HL-60 (cell line): ENCODE results near the gene ADD1.

Experiments used
- DNase-seq, 2 experiments: peaks; one replicate each; pipeline ENCODE4 v3.0.0-alpha.2; 2010 to 2020; ENCODE audit warnings: low read depth in 1 of 2, low spot score in 1 of 2
- H3K27ac ChIP-seq: fragments of 250-450 bp; sonication (Bioruptor Pico); replicated peaks from 2 replicates; pipeline ENCODE4 v1.5.1; 2020; ENCODE audit warnings: mild to moderate bottlenecking, moderate library complexity
- H3K27me3 ChIP-seq: fragments of 250-450 bp; sonication (Bioruptor Pico); 2 replicates; pipeline ENCODE4 v1.5.1; 2021; ENCODE audit warnings: mild to moderate bottlenecking, moderate library complexity; ENCODE audit not compliant: insufficient read depth, poor library complexity, severe bottlenecking
- H3K4me3 ChIP-seq: replicated peaks from 2 replicates; pipeline ENCODE4 v1.5.1; 2011; ENCODE audit warnings: mild to moderate bottlenecking, control low read depth, low read length; ENCODE audit not compliant: insufficient read depth
- GABPA ChIP-seq: IDR thresholded peaks from 2 replicates; pipeline ENCODE4 v1.6.1; 2012; ENCODE audit warnings: low read depth
- POLR2AphosphoS5 ChIP-seq: IDR thresholded peaks from 2 replicates; pipeline ENCODE4 v1.6.1; 2012; ENCODE audit warnings: low read depth
- SPI1 ChIP-seq: IDR thresholded peaks from 2 replicates; pipeline ENCODE4 v1.6.1; 2012; ENCODE audit warnings: low read depth, mild to moderate bottlenecking, borderline replicate concordance
- TF ChIP-seq, protein P1 (sequence below): IDR thresholded peaks from 2 replicates; pipeline ENCODE4 v1.6.1; 2012; ENCODE audit warnings: low read depth; ENCODE audit not compliant: insufficient replicate concordance
- TF ChIP-seq, protein P2 (sequence below): IDR thresholded peaks from one replicate; pipeline ENCODE4 v1.5.1; 2011; ENCODE audit warnings: low read length, control low read depth, inconsistent platforms; ENCODE audit not compliant: insufficient read depth

Gene ADD1

DNA sequence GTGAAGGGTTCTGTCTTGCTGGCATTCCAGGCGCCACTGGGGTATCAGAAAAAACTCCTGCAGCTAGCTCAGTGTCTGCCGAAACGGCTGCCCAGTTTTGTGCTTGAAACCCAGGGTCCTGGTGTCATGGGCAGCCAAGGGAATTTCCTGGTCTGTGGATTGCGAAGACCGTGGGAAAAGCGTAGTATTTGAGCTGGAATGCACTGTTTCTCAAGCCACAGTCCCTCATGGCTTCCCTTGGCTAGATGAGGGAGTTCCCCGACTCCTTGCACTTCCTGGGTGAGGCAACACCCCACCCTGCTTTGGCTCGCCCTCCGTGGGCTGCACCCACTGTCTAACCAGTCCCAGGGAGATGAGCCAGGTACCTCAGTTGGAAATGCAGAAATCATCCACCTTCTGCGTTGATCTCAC is 79.5 kb downstream of the ADD1 start:
- no peak for DNase-seq
- no peak for TF ChIP-seq GABPA
- TF ChIP-seq, protein P1, sequence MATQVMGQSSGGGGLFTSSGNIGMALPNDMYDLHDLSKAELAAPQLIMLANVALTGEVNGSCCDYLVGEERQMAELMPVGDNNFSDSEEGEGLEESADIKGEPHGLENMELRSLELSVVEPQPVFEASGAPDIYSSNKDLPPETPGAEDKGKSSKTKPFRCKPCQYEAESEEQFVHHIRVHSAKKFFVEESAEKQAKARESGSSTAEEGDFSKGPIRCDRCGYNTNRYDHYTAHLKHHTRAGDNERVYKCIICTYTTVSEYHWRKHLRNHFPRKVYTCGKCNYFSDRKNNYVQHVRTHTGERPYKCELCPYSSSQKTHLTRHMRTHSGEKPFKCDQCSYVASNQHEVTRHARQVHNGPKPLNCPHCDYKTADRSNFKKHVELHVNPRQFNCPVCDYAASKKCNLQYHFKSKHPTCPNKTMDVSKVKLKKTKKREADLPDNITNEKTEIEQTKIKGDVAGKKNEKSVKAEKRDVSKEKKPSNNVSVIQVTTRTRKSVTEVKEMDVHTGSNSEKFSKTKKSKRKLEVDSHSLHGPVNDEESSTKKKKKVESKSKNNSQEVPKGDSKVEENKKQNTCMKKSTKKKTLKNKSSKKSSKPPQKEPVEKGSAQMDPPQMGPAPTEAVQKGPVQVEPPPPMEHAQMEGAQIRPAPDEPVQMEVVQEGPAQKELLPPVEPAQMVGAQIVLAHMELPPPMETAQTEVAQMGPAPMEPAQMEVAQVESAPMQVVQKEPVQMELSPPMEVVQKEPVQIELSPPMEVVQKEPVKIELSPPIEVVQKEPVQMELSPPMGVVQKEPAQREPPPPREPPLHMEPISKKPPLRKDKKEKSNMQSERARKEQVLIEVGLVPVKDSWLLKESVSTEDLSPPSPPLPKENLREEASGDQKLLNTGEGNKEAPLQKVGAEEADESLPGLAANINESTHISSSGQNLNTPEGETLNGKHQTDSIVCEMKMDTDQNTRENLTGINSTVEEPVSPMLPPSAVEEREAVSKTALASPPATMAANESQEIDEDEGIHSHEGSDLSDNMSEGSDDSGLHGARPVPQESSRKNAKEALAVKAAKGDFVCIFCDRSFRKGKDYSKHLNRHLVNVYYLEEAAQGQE = no peak
- TF ChIP-seq, protein P2, sequence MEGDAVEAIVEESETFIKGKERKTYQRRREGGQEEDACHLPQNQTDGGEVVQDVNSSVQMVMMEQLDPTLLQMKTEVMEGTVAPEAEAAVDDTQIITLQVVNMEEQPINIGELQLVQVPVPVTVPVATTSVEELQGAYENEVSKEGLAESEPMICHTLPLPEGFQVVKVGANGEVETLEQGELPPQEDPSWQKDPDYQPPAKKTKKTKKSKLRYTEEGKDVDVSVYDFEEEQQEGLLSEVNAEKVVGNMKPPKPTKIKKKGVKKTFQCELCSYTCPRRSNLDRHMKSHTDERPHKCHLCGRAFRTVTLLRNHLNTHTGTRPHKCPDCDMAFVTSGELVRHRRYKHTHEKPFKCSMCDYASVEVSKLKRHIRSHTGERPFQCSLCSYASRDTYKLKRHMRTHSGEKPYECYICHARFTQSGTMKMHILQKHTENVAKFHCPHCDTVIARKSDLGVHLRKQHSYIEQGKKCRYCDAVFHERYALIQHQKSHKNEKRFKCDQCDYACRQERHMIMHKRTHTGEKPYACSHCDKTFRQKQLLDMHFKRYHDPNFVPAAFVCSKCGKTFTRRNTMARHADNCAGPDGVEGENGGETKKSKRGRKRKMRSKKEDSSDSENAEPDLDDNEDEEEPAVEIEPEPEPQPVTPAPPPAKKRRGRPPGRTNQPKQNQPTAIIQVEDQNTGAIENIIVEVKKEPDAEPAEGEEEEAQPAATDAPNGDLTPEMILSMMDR = no peak
- H3K27ac ChIP-seq = no peak overlapping the region
- no peaks in the 10 kb centered on the region for H3K27me3 ChIP-seq
- H3K4me3 ChIP-seq = no peak overlapping the region

DNA sequence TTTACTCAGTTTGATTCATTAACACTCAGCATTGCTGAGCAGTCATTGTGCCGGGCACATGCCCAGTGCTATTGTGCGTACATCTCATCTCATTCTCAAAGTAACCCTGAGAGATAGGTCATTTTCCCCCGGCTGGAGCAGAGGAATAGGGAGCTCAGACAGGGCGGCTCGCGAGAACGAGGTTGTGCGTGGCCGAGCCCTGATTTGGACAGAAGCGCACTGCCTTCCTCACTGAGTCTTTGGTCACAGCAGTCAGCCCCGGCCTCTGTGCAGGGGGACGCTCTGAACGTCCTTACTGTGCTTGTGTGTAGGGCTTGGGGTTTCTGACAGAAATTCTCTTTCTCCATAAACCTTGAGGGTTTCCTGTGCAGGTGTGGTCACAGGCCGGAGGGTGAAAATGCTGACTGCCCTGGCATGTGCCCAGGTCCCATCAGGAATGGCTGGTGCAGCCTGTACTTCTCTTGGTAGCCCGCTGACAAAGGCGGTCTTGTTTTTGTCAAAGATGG is 80.1 kb downstream of the ADD1 start:
- DNase-seq = no peak
- TF ChIP-seq, protein P1 = no peak
- TF ChIP-seq SPI1 (no peak), POLR2AphosphoS5 (no peak), GABPA (no peak)
- TF ChIP-seq, protein P2 = no peak
- Histone ChIP-seq H3K4me3 (no peak overlapping the region), H3K27ac (no peak overlapping the region), H3K27me3 (no peaks in the 10 kb centered on the region)

DNA sequence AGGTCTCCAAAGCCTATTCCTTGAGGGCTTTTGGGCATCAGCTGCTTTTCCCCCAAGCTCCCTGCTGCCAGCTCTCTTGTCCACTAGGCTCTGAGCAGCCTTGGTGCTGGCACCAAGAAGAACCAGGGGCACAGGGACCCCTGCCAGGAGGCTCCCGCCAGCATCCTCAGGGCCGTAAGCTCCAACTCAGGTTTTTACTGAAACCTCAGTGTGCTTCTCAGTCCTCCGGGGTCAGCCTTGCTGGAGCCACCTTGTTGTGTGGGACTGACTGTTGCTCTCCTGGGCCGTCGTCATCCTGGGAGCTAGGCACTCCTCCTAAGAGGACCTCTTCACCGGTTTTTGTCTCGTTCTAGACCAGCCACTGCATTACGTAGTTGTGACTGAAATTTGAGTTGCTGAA is 80.6 kb downstream of the ADD1 start:
- Histone ChIP-seq H3K27me3 (no peaks in the 10 kb centered on the region), H3K27ac (no peak overlapping the region), H3K4me3 (no peak overlapping the region)
- TF ChIP-seq, protein P2 = no peak
- TF ChIP-seq GABPA = no peak
- TF ChIP-seq POLR2AphosphoS5 = no peak
- no peak for DNase-seq

DNA sequence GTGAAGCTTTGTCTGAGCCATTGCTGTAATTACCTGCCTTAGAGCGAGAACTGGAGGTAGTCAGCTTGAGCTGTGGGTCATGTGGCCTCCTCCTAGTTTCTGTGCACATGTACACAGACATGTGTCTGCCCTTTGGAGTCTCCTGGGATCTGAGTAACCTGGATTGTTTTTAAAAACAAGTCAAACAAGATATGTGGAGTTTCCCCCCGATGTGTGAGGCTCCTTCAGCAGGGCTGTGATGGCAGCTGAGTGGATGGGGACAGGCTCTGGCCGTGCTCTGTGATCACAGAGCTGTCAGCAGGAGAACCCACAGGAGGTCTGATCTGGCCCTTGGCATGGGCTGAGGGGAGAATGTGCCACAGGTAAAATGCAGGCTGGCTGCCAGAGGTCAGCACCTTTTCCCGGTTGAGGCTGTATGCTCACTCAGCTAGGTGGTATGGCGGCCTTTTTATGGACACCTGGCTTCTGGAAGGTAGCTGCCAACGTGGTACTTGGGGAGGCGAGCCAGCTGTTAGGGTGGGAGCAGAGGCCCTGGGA is 81.2 kb downstream of the ADD1 start:
- TF ChIP-seq POLR2AphosphoS5 (no peak), SPI1 (no peak), GABPA (no peak)
- TF ChIP-seq, protein P2 = no peak
- TF ChIP-seq, protein P1 = no peak
- Histone ChIP-seq H3K27ac (no peak overlapping the region), H3K4me3 (no peak overlapping the region), H3K27me3 (no peaks in the 10 kb centered on the region)
- no peak for DNase-seq
